ENCODE results near the gene KRT3. TPM values are rescaled to one million over a fixed set of nuclear protein-coding genes. Genes with fewer than 3 reads are reported as not detected.

KRT3 gene
- total RNA-seq, 1 donor from 2014 or later: not detected

DNA sequence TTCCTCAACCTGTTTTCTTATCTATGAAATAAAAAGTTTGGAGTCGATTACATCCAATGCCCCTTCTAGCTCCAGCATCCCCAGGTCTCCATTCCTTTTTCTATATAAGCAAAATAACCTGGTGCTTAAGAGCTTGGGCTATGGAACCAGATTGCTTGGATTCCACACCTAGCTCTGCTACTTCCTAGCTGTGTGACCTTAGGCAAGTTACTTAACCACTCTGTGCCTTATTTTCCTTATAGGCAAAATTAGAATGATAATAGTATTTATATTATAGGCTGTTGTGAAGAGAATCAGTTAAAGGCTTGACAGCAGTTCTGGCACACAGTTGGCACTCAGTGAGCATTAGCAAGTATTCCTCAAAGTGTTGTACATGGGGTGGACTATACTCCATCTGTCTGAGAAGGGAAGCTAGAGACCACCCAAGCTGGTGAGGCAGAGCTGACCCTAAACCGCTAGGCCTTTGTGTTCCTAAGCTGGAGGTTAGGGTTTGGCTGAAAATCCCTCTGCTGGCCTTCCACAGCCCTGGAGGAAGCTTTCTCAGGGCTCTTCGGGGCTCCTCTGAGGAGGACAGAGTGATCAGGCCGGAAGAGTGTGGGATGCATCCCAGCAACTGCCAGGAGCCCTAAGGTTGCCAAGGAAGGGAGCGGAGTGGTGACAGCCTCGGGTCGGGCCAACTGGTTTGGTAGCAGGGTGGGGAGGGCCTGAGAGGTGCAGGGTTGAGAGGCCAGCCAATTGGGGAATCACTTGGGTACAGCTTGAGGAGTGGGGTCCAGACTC is 24.0 kb upstream of the KRT3 start:
- Mint-ChIP-seq H3K27ac (no peak overlapping the region), H3K36me3 (ENCODE audit: low read depth) (no peaks in the 10 kb centered on the region), H3K9me3 (no peaks in the 10 kb centered on the region), H3K4me1 (no peaks in the 10 kb centered on the region), H3K4me3 (no peak overlapping the region), H3K27me3 (peaks cover 26% of the 10 kb centered on the region)
- POLR2A ChIA-PET: no interaction called here
- CTCF ChIA-PET: interaction anchor here (0.7 kb wide), 1 partner anchor 13 kb away, joined by 3 read pairs; no protein-coding TSS in a partner anchor
- TF ChIP-seq, protein P1, sequence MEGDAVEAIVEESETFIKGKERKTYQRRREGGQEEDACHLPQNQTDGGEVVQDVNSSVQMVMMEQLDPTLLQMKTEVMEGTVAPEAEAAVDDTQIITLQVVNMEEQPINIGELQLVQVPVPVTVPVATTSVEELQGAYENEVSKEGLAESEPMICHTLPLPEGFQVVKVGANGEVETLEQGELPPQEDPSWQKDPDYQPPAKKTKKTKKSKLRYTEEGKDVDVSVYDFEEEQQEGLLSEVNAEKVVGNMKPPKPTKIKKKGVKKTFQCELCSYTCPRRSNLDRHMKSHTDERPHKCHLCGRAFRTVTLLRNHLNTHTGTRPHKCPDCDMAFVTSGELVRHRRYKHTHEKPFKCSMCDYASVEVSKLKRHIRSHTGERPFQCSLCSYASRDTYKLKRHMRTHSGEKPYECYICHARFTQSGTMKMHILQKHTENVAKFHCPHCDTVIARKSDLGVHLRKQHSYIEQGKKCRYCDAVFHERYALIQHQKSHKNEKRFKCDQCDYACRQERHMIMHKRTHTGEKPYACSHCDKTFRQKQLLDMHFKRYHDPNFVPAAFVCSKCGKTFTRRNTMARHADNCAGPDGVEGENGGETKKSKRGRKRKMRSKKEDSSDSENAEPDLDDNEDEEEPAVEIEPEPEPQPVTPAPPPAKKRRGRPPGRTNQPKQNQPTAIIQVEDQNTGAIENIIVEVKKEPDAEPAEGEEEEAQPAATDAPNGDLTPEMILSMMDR (IDR thresholded peaks at IDR 0.05): no peak
- DNase-seq: no peak
- intact Hi-C loops (cut with micrococcal nuclease): no loop called here
- ATAC-seq (ENCODE audit: low read depth): no peak

DNA sequence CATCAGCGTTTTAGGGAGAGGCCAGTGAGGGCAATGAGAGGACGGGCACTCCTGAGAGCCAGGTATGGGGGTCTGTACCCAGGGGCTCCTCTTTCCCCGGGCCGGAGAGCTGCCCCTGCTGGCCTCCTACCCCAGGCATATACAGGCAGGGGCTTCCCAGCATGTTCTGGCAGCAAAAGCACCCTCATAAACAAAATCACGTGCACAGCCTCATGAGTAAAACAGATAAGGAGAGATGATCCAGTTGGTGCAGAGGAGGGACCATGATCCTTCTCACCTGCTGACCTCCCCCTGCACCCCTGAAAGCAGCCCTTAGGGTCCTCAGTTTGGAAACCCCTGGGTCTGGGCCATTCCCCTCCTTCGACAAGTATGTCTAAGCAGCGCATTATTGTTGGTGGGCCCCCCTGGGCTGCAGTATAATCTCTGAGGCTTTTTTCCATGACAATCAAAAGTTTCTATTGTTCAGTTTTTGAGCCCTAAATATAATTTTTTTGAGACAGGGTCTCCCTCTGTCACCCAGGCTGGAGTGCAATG is 23.0 kb upstream of the KRT3 start:
- Mint-ChIP-seq H3K27me3 (peaks cover 26% of the 10 kb centered on the region), H3K4me3 (no peak overlapping the region), H3K27ac (no peak overlapping the region), H3K4me1 (no peaks in the 10 kb centered on the region), H3K36me3 (ENCODE audit: low read depth) (no peaks in the 10 kb centered on the region), H3K9me3 (no peaks in the 10 kb centered on the region)
- TF ChIP-seq, protein P1 (IDR thresholded peaks at IDR 0.05): no peak
- ChIA-PET CTCF (no interaction called here), POLR2A (no interaction called here)
- DNase-seq (no peak), ATAC-seq (ENCODE audit: low read depth) (no peak)
- intact Hi-C loops (cut with micrococcal nuclease): no loop called here

DNA sequence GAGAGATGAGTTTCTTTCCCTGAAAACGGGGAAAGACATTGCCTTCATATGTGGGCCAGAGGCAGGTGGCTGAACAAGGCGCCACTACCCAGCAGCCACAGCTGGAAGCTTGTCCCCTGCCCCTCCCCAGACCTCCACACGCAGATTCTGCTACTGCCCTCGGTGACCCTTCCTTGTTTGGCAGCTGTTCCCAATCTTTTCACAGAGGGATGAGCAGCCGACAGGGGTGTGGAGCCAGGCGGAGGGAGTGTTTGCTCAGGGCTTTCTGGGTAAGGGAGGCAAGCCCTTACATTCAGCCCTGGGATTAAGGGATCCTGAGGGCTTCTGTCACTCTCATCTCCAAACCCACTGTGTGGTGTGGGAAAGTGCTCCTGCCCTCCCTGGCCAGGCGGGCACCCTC is 22.5 kb upstream of the KRT3 start:
- no peak for DNase-seq
- ChIA-PET POLR2A (no interaction called here), CTCF (no interaction called here)
- TF ChIP-seq, protein P1 (IDR thresholded peaks at IDR 0.05): no peak
- Mint-ChIP-seq H3K27ac (no peak overlapping the region), H3K36me3 (ENCODE audit: low read depth) (no peaks in the 10 kb centered on the region), H3K4me3 (no peak overlapping the region), H3K27me3 (peaks cover 25% of the 10 kb centered on the region), H3K9me3 (no peaks in the 10 kb centered on the region), H3K4me1 (no peaks in the 10 kb centered on the region)
- ATAC-seq (ENCODE audit: low read depth): no peak
- intact Hi-C loops (cut with micrococcal nuclease): no loop called here

DNA sequence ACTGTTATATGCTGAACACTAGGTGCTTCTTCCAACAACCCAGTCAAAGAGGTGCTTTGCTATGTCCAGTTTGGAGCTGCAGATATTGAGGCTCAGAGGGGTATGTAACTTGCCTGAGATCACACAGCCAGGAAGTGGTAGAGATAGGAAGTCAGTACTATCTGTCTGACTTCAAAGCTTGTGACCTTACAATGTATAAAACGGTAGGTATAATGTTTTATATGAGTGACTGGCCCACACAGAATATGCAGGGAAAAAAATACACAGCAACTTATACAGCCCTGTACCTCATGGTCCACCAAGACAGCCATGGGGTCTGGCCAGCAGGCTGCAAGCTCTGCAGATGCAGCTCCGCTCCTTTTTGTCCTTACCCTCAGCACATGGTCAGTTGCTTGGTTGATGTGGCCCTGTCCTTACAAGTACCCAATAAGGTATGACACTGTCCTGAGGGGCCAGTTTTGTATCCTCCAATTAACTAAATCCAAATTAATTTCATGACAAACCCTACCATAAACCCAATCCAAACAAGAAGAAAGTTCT is 21.9 kb upstream of the KRT3 start:
- Mint-ChIP-seq H3K36me3 (ENCODE audit: low read depth) (no peaks in the 10 kb centered on the region), H3K9me3 (no peaks in the 10 kb centered on the region), H3K4me3 (no peak overlapping the region), H3K4me1 (no peaks in the 10 kb centered on the region), H3K27me3 (peaks cover 24% of the 10 kb centered on the region), H3K27ac (no peak overlapping the region)
- DNase-seq: no peak
- ChIA-PET POLR2A (no interaction called here), CTCF (no interaction called here)
- ATAC-seq (ENCODE audit: low read depth): no peak
- TF ChIP-seq, protein P1 (IDR thresholded peaks at IDR 0.05): no peak
- intact Hi-C loops (cut with micrococcal nuclease): no loop called here

DNA sequence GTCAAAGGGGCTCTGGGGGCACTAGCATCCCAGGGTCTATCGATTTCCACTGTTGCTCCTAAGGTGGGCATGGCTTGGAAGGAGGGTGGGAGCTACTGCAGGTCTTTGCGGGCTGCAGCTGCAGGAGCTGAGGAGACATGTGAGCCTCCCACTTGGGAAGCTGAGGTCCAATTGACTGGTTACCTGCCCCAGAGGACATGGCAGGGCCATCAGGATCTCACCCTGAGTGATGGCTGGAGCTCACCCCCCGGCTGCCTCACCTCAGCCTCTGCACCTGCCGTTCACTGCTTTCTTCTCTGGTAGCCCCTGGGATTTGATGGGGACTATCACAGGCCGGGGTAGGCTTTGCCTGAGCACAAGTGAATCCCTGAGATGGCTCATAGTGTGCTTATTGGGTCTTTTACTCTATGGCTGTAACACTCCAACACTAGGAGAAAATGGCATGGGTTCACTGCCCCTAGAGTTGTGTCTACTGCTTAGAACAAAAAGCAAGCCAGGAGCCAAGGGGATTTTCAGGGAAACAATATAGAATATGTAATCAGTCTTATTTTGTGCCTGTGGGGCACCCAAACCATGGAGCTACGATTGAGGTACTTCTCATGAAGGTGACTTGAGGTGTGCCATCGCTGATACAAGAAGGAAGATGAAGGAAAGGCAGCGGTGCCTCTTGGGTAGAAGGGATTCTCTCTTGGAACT is 21.2 kb upstream of the KRT3 start:
- ChIA-PET POLR2A (no interaction called here), CTCF (no interaction called here)
- H3K27ac Mint-ChIP-seq: no peak overlapping the region

More for the DNA sequence above, 21.2 kb upstream of the KRT3 start:
- no peak overlapping the region for H3K4me3 Mint-ChIP-seq
- no peak for DNase-seq
- no peaks in the 10 kb centered on the region for H3K36me3 Mint-ChIP-seq (ENCODE audit: low read depth)
- TF ChIP-seq, protein P1 (IDR thresholded peaks at IDR 0.05): no peak
- intact Hi-C loops (cut with micrococcal nuclease): no loop called here
- no peaks in the 10 kb centered on the region for H3K9me3 Mint-ChIP-seq
- peaks cover 24% of the 10 kb centered on the region for H3K27me3 Mint-ChIP-seq
- no peak for ATAC-seq (ENCODE audit: low read depth)
- no peaks in the 10 kb centered on the region for H3K4me1 Mint-ChIP-seq
